ENCODE results near the gene CST7.

CST7 gene

GRCh38 chr20:24909861-24910260 is 39.2 kb upstream of the CST7 start:
- Histone ChIP-seq H3K4me1 (ENCODE audit: low read depth, poor library complexity, severe bottlenecking) (no peaks in the 10 kb centered on the region), H3K27me3 (ENCODE audit: insufficient read depth, low read depth) (no peaks in the 10 kb centered on the region), H3K36me3 (ENCODE audit: insufficient read depth) (no peaks in the 10 kb centered on the region), H2AFZ (ENCODE audit: low read depth) (no peak overlapping the region), H3K79me2 (ENCODE audit: insufficient read depth, low read depth) (no peaks in the 10 kb centered on the region), H3K4me3 (IDR thresholded peaks at IDR 0.05; ENCODE audit: insufficient read depth, low read depth, low read length) (no peak overlapping the region), H3K4me2 (no peak overlapping the region), H3K9ac (no peak overlapping the region), H3K27ac (no peak overlapping the region), H4K20me1 (ENCODE audit: insufficient read depth) (no peaks in the 10 kb centered on the region)
- no peak for TF ChIP-seq CTCF (conservative IDR thresholded peaks at IDR 0.05; ENCODE audit: low read depth, low read length)

DNA sequence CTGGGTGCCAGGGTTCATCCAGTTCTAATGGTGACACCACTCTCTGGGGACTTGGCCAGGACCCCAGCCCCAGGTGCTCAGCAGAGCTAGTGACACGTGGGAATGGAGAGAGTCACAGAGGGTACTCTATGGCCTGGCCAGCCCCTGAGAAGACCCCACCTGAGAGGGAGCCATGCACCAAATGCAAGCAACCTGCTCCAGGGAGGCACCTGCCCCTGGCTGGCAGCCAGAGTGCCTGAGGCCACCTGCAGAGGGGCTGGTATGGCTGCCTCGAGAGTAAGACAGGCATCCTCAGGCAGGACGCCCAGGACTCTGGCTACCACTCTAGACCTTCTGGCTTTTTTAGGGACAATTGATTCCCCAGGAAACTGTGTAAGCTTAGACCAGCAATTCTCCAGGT is 38.6 kb upstream of the CST7 start:
- Histone ChIP-seq H3K4me1 (ENCODE audit: low read depth, poor library complexity, severe bottlenecking) (no peaks in the 10 kb centered on the region), H3K27me3 (ENCODE audit: insufficient read depth, low read depth) (no peaks in the 10 kb centered on the region), H3K36me3 (ENCODE audit: insufficient read depth) (no peaks in the 10 kb centered on the region), H3K4me3 (IDR thresholded peaks at IDR 0.05; ENCODE audit: insufficient read depth, low read depth, low read length) (no peak overlapping the region), H3K9ac (no peak overlapping the region), H4K20me1 (ENCODE audit: insufficient read depth) (no peaks in the 10 kb centered on the region), H3K4me2 (no peak overlapping the region), H2AFZ (ENCODE audit: low read depth) (no peak overlapping the region), H3K27ac (no peak overlapping the region), H3K79me2 (ENCODE audit: insufficient read depth, low read depth) (no peaks in the 10 kb centered on the region)
- no peak for TF ChIP-seq CTCF (conservative IDR thresholded peaks at IDR 0.05; ENCODE audit: low read depth, low read length)

DNA sequence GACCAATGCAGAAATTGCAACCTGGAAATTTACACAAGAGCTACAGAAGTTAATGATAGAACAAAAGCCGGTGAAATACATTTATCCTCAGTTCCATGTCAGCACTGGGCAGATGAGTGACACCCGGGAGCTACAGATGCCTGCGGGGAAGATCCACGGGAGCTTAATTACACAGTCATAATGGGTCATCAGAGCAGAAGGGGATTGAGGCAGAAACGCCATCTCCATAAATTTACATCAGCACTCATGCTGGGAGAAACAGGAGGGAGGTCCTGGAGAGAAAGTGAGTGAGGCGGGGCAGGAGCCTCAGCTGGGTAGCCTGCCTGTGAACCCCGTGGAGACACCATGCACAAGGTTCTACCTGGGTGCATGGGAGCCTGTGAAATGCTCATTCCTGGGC is 37.6 kb upstream of the CST7 start:
- no peaks in the 10 kb centered on the region for H3K79me2 ChIP-seq (ENCODE audit: insufficient read depth, low read depth)
- no peak for TF ChIP-seq CTCF (conservative IDR thresholded peaks at IDR 0.05; ENCODE audit: low read depth, low read length)
- H2AFZ ChIP-seq (ENCODE audit: low read depth) = no peak overlapping the region
- H3K27ac ChIP-seq = no peak overlapping the region
- H3K9ac ChIP-seq = no peak overlapping the region
- H3K4me2 ChIP-seq = no peak overlapping the region
- no peak overlapping the region for H3K4me3 ChIP-seq (IDR thresholded peaks at IDR 0.05; ENCODE audit: insufficient read depth, low read depth, low read length)
- H3K4me1 ChIP-seq (ENCODE audit: low read depth, poor library complexity, severe bottlenecking) = no peaks in the 10 kb centered on the region
- H3K27me3 ChIP-seq (ENCODE audit: insufficient read depth, low read depth) = no peaks in the 10 kb centered on the region
- H3K36me3 ChIP-seq (ENCODE audit: insufficient read depth) = no peaks in the 10 kb centered on the region
- H4K20me1 ChIP-seq (ENCODE audit: insufficient read depth) = no peaks in the 10 kb centered on the region

DNA sequence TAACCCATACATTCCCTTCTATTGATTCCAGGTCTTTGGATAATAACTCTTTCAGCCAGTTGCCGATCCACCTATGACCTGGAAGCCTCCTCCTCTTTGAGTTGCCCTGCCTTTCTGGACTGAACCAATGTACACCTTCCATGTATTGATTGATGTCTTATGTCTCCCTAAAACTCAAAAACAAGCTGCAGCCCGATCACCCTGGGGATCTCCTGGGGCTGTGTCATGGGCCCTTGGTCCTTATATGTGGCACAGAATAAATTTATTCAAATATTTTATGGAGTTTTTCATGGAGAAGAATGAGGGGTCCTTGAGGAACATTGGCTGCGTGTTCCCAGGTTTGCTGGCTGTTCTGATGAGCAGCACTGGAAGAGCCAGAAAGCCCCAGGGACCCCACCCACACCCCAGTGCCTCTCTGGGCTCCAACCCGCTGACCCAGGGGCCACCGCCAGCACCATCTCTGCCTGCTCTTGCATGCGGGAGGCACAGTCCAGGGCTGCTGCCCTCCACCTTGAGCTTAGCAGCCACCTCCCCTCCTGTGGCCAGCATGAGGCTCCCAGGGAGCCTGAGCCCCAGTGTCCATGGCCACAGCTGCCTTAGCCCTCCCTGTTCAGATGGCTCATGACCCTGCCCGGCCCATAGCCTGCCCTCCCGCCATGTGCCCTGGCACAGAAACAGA is 36.5 kb upstream of the CST7 start:
- H3K4me3 ChIP-seq (IDR thresholded peaks at IDR 0.05; ENCODE audit: insufficient read depth, low read depth, low read length) = no peak overlapping the region
- no peak overlapping the region for H3K27ac ChIP-seq
- no peak overlapping the region for H3K9ac ChIP-seq
- H2AFZ ChIP-seq (ENCODE audit: low read depth) = no peak overlapping the region
- no peak for TF ChIP-seq CTCF (conservative IDR thresholded peaks at IDR 0.05; ENCODE audit: low read depth, low read length)
- H3K4me2 ChIP-seq = no peak overlapping the region
- no peaks in the 10 kb centered on the region for H3K27me3 ChIP-seq (ENCODE audit: insufficient read depth, low read depth)
- no peaks in the 10 kb centered on the region for H4K20me1 ChIP-seq (ENCODE audit: insufficient read depth)
- H3K36me3 ChIP-seq (ENCODE audit: insufficient read depth) = no peaks in the 10 kb centered on the region
- H3K4me1 ChIP-seq (ENCODE audit: low read depth, poor library complexity, severe bottlenecking) = no peaks in the 10 kb centered on the region
- H3K79me2 ChIP-seq (ENCODE audit: insufficient read depth, low read depth) = no peaks in the 10 kb centered on the region
